GM21723 (cell line): ENCODE results near the gene ZNF397.
"Not testable (repeated sequence)": the region's sequence is repeated elsewhere in the genome, so short reads cannot be mapped to it uniquely, and the experiment has no call there.

Experiments
- ATAC-seq: cut with Tn5 transposase; IDR thresholded peaks from one replicate; pipeline ENCODE4 v1.9.1; 2021; ENCODE audit warnings: mild to moderate bottlenecking, moderate library complexity; ENCODE audit not compliant: unreplicated experiment

ZNF397 gene

DNA sequence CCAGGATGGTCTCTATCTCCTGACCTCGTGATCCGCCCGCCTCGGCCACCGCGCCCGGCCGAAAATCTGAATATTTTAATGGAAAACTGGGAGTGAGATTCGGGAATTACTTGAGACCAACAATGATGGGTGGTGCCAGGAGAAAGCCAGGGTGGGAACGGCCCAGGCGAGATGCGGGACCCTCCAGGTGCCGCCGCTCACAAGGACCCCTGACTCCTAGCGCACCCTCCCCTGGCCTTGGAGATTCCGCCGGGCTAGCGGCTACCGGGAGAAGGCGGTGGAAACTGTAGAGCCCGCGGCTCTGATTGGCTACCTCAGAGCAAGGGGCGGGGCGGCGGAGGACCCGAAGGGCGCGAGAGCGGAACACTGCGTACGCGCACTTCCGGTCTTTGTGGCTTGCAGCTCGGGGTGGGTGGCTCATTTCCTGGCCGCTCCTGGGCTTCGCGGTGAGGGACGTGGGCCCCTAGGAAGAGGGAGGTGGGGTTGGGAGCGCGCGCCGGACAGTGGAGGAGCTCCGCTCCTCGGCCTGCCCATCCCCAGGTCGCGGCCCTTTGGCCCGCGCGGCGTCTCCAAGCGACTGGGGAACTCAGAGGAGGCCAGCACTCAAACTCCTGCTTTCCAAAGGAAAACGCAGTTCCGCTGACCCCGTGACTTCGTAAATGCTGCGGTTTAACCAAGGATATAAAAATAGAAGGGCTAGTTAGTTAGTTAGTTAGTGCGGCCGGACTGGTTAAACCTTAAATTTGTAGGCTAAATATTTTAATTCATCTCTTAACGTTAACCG is at the start of gene ZNF397:
Gene ZNF397, plus strand, starts transcription at position 371 of the 784 bp plus-strand sequence. CDS start 1,437 bp downstream, outside the sequence.
- ATAC-seq, result peak; percentile 99

DNA sequence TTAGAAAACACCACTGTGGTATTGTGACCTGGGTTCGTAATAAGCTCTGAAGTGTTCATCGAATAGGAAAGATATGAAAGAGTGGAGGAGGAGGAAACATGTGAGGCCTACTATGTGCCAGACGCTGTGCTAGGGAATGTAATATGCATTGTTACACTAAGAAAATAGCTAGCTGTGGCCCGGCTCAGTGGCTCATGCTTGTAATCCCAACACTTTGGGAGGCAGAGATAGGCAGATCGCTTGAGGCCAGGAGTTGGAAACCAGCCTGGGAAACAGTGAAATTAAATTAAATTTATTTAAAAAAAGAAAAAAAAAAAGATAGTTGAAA is 49.2 kb upstream of the ZNF397 start:
- no peak for ATAC-seq

DNA sequence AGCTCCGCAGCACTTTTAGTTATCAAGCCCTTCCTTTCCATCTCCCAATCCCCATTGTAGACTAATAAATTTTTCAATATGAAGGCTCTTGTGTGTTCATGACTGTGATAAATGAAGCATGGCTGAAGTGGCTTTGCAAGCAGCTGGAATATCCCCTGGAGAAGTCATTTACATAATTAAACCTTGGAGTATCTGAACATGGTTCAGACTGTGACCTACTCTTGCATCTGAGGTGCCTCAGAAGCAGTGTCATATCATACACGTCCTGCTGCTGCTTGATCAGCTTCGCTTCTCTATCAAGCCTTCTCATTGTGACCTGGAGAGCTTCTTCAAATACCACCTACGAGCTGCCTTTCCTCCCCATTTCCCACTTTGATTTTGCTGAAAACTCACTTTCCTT is 48.4 kb upstream of the ZNF397 start:
- no peak for ATAC-seq

DNA sequence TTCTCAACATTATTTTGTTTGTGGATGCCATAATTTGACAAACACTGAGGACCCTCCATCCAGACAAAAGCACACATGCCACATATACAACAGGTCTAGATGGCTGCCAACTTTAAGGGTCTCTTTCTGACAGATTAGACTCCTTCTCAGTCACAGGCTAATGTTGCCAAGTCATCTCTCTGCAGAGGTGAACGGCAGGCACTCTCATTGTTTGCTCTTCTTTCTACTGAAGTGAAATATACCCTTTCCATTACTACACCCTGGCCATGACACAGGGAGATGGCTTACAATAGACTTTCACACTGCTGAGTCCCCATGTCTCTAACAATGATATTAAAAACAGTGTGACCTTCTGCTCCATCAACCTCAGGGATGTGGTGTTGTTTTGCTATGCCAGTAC is 47.5 kb upstream of the ZNF397 start:
- ATAC-seq, result no peak

DNA sequence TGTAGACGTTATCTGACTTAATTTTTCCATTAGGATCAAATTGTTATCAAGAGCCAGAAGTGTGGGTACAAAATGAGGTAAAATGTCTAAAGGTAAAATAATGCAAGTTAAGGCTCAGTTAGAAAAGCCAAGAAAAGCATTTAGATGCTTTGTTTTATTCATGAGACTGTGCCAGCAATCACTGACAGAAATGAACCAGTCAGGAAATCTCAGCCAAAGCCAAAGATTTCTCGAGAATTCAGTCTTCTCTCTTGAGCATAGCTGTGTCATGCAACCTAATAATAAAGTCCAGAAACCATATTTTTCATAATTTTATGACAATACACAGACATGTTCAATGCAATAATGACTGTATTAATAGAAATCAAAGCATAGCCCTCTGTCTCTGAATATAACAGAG is 43.5 kb upstream of the ZNF397 start:
- ATAC-seq, result no peak

DNA sequence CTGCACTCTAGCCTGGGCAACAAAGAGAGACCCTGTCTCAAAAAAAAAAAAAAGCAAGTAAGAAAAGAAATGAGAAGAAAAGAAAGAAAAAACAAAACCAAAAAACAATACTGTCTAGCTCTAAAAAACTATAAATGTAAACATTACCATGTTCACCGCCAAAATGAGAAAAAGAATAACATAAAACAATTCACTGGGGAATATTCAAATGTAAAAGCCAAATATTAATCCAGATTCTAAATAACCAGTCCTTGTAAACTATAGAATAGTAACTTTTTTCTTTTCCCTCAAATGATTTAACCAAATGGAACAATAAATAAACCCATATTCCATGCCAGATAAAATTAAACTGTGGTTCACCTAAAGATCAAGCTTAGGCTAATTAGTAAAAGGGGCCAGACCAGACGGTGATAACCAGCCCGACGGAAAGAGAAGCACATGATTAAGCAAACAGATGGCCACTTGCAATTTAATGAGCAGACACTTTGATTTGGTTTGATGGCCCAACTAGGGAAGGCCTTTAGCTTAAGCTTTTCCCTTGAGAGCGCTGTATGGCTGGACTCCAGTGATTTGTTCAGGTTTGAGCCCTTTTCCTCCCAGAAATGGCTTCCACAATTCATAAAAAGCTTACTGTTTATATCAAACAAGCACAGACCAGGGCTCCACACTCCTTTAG is 39.4 kb upstream of the ZNF397 start:
- no peak for ATAC-seq

DNA sequence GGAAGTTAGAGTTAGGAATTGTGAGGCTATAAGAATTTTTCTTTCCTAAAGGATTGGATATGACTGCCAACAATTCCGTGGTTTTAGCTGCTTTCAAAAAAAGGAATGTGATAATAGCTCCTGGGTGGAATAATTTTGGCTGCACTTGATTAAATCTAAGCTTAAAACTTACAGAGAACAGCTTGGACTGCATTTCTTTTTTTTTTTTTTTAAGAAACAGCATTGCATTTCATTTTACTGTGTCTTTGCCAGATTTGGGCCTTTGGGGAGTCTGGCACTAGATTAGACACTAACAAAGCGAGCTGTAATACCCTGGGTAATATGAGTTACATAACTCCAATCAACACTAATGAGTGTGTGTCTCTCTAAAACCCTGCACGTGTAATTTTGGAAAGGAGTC is 37.8 kb upstream of the ZNF397 start:
- ATAC-seq, result no peak

DNA sequence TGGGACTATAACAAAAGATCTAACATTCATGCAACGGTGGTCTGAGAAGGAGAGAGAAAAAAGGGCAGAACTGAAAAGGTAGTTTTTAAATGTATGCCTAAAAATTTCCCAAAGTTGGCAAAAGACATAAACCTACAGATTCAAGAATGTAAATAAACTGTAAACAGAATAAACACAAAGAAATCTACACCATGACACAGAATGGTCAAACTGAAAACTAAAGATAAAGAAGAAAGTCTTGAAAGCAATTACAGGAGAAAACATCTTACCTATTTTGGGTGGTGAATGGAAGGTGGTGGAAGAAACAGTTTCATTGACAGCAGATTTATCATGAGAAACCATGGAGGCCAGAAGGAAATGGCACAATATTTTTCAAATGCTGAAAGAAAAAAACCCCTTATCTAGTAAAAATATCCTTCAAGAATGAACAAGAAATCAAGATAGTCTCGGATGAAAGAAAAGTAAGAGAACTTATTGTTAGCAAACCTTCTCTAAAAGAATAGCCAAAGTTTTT is 35.6 kb upstream of the ZNF397 start:
- ATAC-seq, result no peak

DNA sequence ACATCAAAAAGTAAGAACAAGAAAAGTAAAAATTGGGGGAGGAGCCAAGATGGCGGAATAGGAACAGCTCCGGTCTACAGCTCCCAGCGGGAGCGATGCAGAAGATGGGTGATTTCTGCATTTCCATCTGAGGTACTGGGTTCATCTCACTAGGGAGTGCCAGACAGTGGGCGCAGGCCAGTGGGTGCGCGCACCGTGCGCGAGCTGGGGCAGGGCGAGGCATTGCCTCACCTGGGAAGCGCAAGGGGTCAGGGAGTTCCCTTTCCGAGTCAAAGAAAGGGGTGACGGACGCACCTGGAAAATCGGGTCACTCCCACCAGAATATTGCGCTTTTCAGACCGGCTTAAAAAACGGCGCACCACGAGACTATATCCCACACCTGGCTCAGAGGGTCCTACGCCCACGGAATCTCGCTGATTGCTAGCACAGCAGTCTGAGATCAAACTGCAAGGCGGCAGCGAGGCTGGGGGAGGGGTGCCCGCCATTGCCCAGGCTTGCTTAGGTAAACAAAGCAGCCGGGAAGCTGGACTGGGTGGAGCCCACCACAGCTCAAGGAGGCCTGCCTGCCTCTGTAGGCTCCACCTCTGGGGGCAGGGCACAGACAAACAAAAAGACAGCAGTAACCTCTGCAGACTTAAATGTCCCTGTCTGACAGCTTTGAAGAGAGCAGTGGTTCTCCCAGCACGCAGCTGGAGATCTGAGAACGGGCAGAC is 34.9 kb upstream of the ZNF397 start:
- not testable (repeated sequence) for ATAC-seq

DNA sequence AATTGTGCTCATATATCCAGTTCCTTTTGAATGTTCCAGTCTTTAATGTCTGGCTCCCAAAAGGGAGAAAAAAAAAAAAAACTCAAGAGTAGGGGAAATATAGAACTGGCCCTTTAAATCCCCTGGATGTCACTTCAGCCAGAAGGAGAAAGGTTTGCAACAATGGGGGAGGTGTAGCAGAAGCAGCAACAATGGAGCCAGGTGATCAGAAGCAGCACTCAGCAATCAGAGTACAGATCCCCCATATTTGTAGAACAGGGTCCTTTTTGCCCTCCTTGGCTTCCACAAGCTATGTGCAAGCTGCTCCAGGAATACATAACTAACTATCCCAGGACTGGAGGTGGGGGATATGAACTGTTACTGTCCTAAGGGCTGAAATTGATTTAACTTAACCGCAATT is 25.8 kb upstream of the ZNF397 start:
- ATAC-seq, result no peak

DNA sequence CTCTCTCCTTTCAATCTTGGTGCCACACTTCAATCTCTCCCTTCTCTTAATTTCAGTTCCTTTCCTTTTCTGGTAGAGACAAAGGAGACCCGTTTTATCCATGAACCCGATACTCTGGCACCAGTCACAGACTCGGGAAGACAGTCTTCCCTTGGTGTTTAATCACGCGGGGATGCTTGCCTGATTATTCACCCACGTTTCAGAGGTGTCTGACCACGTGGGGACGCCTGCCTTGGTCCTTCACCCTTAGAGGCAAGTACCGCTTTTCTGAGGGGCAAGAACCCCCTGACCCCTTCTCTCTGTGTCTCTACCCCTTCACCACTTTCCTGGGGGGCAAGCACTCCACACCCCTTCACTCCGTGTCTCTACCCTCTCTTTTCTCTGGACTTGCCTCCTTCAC is 24.2 kb upstream of the ZNF397 start:
- ATAC-seq, result not testable (repeated sequence)

DNA sequence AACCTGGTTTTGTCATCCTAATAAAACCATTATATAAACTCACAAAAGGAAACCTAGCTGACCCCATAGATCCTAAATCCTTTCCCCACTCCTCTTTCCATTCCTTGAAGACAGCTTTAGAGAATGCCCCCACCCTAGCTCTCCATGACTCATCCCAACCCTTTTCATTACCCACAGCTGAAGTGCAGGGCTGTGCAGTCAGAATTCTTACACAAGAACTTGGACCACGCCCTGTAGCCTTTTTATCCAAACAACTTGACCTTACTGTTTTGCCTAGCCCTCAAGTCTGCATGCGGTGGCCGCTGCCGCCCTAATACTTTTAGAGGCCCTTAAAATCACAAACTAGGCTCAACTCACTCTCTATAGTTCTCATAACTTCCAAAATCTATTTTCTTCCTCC is 21.5 kb upstream of the ZNF397 start:
- not testable (repeated sequence) for ATAC-seq

DNA sequence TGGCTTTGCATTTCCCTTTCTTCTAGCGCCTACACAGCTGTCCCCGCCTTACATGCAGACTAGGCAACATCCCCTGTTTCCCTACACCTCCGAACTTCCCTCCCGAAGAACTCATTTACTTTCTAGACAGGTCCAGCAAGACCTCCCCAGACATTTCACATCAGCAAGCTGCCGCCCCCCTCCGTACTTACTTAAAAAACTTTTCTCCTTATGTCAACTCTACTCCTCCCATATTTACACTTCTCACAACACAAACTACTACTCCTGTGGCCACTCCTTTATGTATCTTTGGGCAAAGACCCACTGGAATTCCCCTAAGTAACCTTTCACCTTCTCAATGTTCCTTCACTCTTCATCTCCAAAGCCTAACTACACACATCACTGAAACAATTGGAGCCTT is 20.4 kb upstream of the ZNF397 start:
- ATAC-seq, result no peak

DNA sequence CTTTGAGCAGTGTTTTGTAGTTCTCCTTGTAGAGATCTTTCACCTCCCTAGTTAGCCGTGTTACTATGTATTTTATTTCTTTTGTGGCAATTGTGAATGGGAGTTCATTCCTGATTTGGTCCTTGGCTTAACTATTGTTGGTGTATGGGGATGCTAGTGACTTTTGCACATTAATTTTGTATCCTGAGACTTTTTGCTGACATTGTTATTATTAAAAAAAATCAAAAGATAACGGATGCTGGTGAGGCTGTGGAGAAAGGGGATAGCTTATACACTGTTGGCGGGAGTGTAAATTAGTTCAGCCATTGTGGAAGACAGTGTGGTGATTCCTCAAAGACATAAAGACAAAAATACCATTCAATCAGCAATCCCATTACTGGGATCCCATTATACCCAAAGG is 17.0 kb upstream of the ZNF397 start:
- ATAC-seq, result no peak

DNA sequence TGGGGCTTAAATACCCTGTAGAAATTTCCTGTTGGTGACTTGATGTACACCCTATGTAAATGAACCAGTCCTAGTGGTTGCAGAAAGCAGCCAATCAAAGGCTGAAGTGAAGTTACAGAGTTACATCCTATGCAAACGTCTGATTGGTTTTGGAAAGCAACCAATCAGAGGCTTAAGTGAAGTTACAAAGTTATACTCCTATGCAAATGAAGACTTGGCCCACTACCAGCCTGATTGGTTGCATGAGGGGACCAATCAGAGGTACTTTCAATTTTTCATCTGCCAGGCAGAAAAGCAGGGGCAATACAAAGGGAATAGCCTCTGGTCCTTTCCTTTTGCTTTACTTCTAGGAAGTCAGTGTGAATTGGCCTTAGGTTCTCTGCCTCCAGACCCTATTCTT is 13.6 kb upstream of the ZNF397 start:
- ATAC-seq, result no peak

DNA sequence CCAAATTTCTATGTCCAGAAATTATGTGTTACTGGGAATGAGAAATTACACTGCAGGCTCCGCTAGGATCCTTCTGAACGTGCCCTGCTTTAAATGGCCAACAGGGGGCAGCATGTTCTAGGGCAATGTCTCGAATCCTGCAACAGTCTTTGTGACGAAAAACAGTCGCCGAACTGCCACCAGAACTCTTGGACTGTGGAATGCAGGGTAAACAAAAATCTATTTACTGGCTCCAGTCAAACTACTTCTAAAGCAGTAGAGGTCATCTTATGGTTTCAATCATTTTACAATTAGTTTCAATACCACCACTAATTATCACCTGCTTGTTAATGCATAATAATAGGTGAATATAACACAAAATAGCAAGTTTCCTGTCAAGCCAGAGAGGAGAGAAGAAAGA is 9.8 kb upstream of the ZNF397 start:
- peak; percentile 90 for ATAC-seq

DNA sequence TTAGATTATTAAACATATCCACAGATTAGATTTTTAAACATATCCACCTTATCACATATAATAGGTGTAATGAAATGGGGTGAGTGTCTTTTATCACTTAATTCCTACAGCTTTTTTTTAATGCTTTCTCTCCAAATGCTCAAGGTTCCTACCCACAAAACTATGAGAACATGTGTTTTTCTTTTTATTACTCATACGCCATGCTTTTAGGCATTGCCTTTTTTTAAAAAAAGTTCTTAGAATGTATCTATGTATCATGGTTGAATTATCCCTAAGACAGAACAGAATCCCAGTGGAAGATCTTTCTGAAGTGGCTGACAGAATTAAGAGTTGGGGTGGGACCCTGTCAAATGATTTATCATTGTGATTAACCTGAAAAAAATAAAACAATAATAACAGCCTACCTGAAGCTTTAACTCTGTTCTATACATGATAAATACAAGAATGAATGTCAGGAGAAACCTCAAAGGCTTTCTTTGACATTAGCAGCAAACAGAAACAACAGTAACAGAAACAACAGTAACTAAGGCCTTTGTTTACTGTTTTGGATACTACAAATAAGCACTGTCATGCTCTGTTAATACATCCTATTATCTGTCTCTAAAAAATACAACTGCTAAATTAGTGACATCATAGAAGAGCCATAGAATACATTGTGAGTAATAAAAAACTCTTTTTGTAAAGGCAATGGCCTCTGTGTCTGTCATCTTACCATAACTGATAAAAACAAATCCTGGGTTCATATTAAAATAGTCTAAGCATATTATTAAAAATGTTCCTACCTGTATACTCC is 4.1 kb upstream of the ZNF397 start:
- ATAC-seq, result no peak

DNA sequence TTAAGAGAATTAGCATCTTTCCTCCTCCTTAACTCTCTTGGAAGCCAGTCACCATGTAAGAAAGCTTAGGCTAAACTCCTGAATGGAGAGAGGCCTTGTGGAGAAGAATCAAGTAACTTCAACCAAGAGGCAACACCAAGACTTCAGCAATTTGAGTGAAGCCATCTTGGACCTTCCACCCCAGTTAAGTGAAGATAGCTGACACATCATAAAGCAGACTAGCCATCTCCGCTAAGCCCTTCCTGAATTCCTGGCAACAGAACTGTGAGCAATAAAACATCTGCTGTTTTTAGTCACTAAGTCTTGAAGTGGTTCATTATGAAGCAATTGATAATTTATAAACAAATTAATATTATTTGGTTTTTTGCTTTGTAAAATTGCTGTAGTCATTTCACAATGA is 1.5 kb upstream of the ZNF397 start:
- ATAC-seq, result no peak

DNA sequence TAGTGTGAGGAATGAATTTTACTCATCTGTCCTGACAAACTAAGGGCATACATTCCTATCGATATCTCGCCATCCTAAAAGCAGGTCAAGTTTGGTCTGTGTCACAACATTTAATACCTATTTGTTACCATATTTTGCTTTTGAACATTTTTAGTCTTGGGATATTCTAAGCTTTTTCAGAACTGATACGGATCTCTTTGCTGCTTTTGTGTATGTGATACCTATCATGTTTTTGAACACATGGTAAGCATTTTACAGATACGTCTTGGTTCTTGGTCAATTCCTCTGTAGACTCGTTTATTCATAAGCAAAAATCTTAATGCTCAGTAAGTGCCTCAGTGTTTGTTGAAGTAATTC is 592 bp downstream of the ZNF397 start:
- ATAC-seq, result no peak

DNA sequence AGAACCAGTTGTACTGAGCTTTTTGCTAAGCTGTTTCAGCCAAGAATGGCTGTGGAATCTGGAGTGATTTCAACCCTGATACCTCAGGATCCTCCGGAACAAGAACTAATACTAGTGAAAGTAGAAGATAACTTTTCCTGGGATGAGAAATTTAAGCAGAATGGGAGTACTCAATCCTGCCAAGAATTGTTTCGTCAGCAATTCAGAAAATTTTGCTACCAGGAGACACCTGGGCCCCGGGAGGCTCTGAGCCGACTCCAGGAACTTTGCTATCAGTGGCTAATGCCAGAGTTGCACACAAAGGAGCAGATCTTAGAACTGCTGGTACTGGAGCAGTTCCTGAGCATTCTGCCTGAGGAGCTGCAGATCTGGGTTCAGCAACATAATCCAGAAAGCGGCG is 1.6 kb downstream of the ZNF397 start:
- no peak for ATAC-seq

DNA sequence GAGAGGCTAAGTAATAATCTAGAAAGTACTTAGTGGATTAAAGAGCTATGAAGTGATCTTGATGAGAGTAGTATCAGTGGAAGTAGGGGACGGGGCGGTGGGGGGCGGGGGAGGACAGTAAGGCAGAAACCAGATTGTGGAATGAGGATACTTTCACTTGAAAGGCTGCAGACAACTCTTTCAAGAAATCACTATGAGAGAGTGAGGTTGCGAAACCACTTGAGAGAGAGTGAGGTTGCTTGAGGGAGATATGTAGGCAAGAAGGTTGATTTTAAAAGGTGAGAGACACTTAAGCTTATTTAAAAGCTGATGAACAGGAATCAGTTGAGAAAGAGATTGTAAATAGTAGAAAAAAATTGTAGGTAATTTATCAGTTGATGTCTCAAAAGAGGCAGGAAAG is 3.8 kb downstream of the ZNF397 start:
- ATAC-seq, result no peak
